Tibial nerve (tissue), 4 donors: ENCODE results near the gene RASSF8.

ENCODE experiments used
- EP300 ChIP-seq, 2 donors: sonication (generic); formaldehyde crosslinking; IDR thresholded peaks; one replicate each; pipeline ENCODE4 v1.6.1; 2017; ENCODE audit warnings: antibody characterized with exemption in 2 of 2, mild to moderate bottlenecking in 1 of 2
- POLR2A ChIP-seq, 2 donors: fragments of 450-650 bp; IDR thresholded peaks; one replicate each; pipeline ENCODE4 v1.6.1; 2017; ENCODE audit warnings: antibody characterized with exemption in 2 of 2, mild to moderate bottlenecking in 2 of 2, moderate library complexity in 2 of 2
- TF ChIP-seq, protein P1 (sequence below), 5 experiments: fragments of 200-600 bp in 3 of 5; fragments of 450-650 bp in 2 of 5; sonication (generic) in 3 of 5; IDR thresholded peaks; one replicate each; pipeline ENCODE4 v1.5.1; 2016 to 2019; ENCODE audit warnings: antibody characterized with exemption in 5 of 5, mild to moderate bottlenecking in 3 of 5, moderate library complexity in 2 of 5

DNA sequence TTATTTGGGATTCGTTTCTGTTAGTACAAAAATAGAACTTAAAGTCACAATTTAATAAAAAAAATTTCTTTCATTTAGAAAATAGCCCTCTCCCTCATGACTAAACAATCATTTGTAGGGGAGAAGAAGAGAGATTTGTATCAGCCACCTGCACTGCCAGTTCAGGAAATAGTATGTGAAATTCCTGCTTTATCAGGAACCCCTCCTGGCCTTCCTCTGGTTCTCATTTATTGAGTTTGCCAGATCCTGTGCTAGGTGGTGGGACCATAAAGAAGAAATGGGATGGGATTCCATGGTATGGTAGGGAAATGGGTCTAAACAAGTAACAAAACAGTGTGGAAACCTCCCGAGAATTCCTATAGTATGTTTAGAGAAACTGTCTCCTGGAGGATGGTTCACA, 30.0 kb downstream of the RASSF8 start:
- TF ChIP-seq POLR2A (IDR thresholded peaks at IDR 0.05): no peak
- TF ChIP-seq, protein P1, sequence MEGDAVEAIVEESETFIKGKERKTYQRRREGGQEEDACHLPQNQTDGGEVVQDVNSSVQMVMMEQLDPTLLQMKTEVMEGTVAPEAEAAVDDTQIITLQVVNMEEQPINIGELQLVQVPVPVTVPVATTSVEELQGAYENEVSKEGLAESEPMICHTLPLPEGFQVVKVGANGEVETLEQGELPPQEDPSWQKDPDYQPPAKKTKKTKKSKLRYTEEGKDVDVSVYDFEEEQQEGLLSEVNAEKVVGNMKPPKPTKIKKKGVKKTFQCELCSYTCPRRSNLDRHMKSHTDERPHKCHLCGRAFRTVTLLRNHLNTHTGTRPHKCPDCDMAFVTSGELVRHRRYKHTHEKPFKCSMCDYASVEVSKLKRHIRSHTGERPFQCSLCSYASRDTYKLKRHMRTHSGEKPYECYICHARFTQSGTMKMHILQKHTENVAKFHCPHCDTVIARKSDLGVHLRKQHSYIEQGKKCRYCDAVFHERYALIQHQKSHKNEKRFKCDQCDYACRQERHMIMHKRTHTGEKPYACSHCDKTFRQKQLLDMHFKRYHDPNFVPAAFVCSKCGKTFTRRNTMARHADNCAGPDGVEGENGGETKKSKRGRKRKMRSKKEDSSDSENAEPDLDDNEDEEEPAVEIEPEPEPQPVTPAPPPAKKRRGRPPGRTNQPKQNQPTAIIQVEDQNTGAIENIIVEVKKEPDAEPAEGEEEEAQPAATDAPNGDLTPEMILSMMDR (IDR thresholded peaks at IDR 0.05): no peak
- TF ChIP-seq EP300 (IDR thresholded peaks at IDR 0.05): no peak
